Ectodermal cell (in vitro differentiated cells): ENCODE results near the gene CD200R1.
"Not testable (repeated sequence)": the region's sequence is repeated elsewhere in the genome, so short reads cannot be mapped to it uniquely, and the experiment has no call there.

Experiments used
- H3K27ac ChIP-seq: 2 replicates; pipeline ENCODE4 v1.7.0; 2013; ENCODE audit warnings: mild to moderate bottlenecking, low read depth, low read length; ENCODE audit not compliant: insufficient read depth, poor library complexity, severe bottlenecking
- H3K27me3 ChIP-seq: 2 replicates; pipeline ENCODE4 v1.7.0; 2013; ENCODE audit warnings: mild to moderate bottlenecking, low read length; ENCODE audit not compliant: insufficient read depth, control insufficient read depth, poor library complexity, severe bottlenecking
- H3K36me3 ChIP-seq: one replicate; pipeline ENCODE4 v1.7.0; 2013; ENCODE audit warnings: low read length; ENCODE audit not compliant: control insufficient read depth, insufficient read depth
- H3K4me1 ChIP-seq: one replicate; pipeline ENCODE4 v1.7.0; 2013; ENCODE audit warnings: low read length; ENCODE audit not compliant: control insufficient read depth, insufficient read depth
- H3K4me3 ChIP-seq: 2 replicates; pipeline ENCODE4 v1.7.0; 2013; ENCODE audit warnings: low read depth, low read length, control low read depth; ENCODE audit not compliant: insufficient read depth
- H3K9me3 ChIP-seq: 2 replicates; pipeline ENCODE4 v1.7.0; 2013; ENCODE audit warnings: mild to moderate bottlenecking, low read length, moderate library complexity; ENCODE audit not compliant: control insufficient read depth
- WGBS, 2 experiments: methylation state at CpG; one replicate each; pipeline ENCODE4 v1.1.7; 2013; ENCODE audit warnings: missing lambda C conversion rate in 2 of 2; 5-methylcytosine and 5-hydroxymethylcytosine counted together

The CD200R1 gene

DNA sequence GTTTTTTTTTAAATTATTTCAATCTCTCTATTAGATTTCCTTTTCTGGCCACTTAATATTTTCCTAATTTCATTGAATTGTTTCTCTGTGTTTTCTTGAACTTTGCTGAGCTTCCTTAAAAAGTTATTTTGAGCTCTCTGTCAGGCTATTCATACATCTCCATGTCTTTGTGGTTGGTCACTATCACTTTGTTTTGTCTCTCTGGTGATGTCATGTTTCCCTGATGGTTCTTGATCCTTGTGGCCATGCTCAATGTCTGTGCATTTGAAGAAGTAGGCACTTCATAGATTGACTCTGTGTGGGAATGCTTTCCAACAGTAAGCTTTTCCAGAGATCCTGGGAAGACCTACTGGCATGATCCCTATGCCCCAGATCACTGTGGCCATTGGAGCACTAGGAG, 18.6 kb downstream of the CD200R1 start:
- H3K27me3 ChIP-seq, result no peaks in the 10 kb centered on the region
- no peaks in the 10 kb centered on the region for H3K9me3 ChIP-seq
- H3K4me1 ChIP-seq, result no peaks in the 10 kb centered on the region
- H3K36me3 ChIP-seq, result no peaks in the 10 kb centered on the region
- no peak overlapping the region for H3K4me3 ChIP-seq
- H3K27ac ChIP-seq, result no peak overlapping the region

DNA sequence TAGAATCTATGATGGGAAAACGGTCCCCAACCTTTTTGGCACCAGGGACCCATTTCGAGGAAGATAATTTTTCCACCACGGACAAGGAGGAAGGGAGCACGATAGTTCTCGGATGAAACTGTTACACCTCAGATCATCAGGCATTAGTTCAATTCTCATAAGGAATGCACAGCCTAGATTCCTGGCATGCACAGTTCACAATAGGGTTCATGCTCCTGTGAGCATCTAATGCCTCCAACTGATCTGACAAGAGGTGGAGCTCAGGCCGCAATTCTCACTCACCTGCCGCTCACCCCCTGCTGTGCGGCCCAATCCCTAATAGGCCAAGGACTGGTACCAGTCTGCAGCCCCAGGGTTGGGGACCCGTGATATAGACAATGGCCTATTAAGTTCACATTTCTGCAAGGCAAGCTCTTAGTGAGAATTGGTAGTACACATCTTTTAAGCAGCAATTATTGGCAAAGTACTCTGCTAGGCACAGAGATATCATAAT, 26.5 kb downstream of the CD200R1 start:
- WGBS, 2 experiments, result 86 to 89% methylated on average over 9 of the region's 9 CpGs

DNA sequence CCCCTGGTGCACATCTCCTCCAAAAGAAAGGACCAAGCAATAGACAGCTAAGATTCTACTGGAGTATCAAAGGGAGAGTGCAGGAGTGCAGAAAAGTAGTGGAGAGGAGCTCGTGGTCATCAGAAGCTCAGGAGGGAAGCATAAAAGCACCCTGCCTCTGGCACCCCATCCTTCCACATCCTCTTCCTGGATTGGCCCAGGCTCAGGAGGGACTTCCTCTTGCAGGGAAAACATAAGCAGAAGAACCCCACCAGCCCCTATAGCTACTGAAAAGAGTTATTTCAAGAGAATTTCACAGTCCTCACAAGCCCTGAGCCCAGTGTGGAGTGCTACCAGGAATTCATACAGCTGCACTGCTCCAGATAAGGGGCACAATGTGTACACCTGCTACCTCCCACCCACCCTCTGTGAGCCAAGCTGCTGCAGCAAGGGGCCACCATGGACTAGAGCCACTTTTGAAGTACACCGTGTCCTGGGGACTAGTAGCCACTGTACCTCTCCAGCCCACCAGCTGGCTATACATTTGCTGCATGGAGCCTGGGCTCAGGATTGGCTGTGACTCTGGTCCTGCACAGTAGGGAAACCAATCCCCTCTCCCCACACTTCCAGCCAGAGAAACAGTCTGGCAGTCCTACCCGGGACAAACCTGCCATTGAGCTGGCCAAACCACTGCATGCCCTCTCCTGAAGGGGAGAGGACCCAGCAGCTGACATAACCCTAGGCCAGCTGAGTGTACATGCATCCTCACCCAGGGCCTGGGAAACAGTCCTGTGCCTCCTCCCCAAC, 43.0 kb downstream of the CD200R1 start:
- Histone ChIP-seq H3K9me3 (no peaks in the 10 kb centered on the region), H3K27me3 (no peaks in the 10 kb centered on the region), H3K27ac (no peak overlapping the region), H3K36me3 (no peaks in the 10 kb centered on the region), H3K4me1 (no peaks in the 10 kb centered on the region), H3K4me3 (no peak overlapping the region)
- WGBS, 2 experiments, result 90 to 91% methylated on average over 3 of the region's 3 CpGs

More for the DNA sequence above, 26.5 kb downstream of the CD200R1 start:
- no peak overlapping the region for H3K4me3 ChIP-seq
- H3K36me3 ChIP-seq, result no peaks in the 10 kb centered on the region
- no peaks in the 10 kb centered on the region for H3K27me3 ChIP-seq
- H3K4me1 ChIP-seq, result no peaks in the 10 kb centered on the region
- H3K27ac ChIP-seq, result no peak overlapping the region
- H3K9me3 ChIP-seq, result no peaks in the 10 kb centered on the region

DNA sequence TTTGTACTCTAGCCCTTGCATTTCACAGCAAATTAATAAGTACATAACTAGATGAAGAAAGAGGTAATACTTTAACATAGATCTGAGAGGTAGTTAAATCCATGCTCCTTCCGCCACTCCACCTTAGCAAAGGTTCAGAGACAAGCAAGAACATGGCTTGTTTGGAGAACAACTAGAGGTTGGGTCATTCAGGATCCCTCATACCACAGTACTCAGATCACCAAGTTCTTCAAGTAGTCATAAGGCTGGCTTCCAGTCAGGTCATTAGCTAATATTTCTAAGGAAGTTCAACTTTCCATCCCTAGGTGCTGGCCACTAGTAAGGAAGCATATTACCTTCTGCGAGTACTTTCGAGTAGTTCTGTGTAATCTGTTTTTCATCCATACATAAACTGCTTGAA, 44.1 kb downstream of the CD200R1 start:
- WGBS, 2 experiments, result 95 to 100% methylated on average over 1 to 3 of the region's 3 CpGs

DNA sequence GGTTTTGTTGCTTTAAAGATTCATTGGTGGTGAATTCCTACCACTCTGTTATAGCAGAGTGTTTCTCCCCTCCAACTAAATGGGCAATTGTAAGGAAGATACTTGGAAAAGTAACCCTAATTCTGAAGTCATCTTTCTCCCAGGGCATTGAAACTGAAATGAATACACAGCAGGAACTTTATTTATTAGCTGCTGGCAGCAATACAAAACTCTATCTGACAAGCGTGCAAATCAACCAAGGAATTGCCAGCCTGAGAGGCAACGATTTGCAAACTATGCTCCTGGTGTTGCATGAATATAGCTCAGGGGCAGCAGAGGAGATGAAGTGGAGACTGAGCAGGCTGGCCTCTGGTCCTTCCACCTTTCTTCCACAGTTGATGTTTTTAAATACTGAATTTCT, 48.9 kb downstream of the CD200R1 start:
- no peak overlapping the region for H3K27ac ChIP-seq
- H3K4me3 ChIP-seq, result no peak overlapping the region
- 77 to 84% methylated on average over 2 of the region's 2 CpGs for WGBS, 2 experiments
- H3K4me1 ChIP-seq, result no peaks in the 10 kb centered on the region
- no peaks in the 10 kb centered on the region for H3K9me3 ChIP-seq
- H3K27me3 ChIP-seq, result no peaks in the 10 kb centered on the region
- H3K36me3 ChIP-seq, result no peaks in the 10 kb centered on the region

More for the DNA sequence above, 44.1 kb downstream of the CD200R1 start:
- no peaks in the 10 kb centered on the region for H3K9me3 ChIP-seq
- H3K4me1 ChIP-seq, result no peaks in the 10 kb centered on the region
- no peaks in the 10 kb centered on the region for H3K27me3 ChIP-seq
- no peak overlapping the region for H3K4me3 ChIP-seq
- H3K27ac ChIP-seq, result no peak overlapping the region
- no peaks in the 10 kb centered on the region for H3K36me3 ChIP-seq

DNA sequence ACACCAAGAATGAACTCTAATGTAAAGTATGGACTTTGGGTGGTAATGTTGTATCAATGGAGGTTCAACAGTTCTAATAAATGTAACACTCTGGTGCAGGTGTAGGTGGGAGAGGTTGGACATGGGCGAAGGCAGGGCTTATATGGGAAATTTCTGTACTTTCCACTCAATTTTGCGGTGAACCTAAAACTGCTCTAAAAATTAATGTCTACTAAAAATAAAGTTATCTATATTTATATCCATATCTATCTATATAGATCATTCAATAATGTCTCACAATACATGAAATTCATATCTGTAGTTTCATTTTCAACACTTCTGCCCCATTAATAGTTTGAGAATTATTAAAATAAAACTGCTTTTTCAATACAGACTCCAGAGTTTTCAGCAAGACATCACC, 49.3 kb downstream of the CD200R1 start:
- no peaks in the 10 kb centered on the region for H3K27me3 ChIP-seq
- WGBS, 2 experiments, result 80 to 100% methylated on average over 1 to 2 of the region's 2 CpGs
- H3K9me3 ChIP-seq, result no peaks in the 10 kb centered on the region

DNA sequence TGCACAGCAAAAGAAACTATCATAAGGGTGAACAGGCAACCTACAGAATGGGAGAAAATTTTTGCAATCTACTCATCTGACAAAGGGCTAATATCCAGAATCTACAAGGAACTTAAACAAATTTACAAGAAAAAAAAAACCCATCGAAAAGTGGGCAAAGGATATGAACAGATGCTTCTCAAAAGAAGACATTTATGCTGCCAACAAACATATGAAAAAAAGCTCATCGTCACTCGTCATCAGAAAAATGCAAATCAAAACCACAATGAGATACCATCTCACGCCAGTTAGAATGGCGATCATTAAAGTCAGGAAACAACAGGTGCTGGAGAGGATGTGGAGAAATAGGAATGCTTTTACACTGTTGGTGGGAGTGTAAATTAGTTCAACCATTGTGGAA, 55.4 kb downstream of the CD200R1 start:
- not testable (repeated sequence) for H3K36me3 ChIP-seq, H3K27ac ChIP-seq, H3K4me1 ChIP-seq, H3K9me3 ChIP-seq, H3K4me3 ChIP-seq, H3K27me3 ChIP-seq
- 89 to 96% methylated on average over 5 of the region's 5 CpGs for WGBS, 2 experiments

More for the DNA sequence above, 49.3 kb downstream of the CD200R1 start:
- no peaks in the 10 kb centered on the region for H3K36me3 ChIP-seq
- no peak overlapping the region for H3K27ac ChIP-seq
- H3K4me3 ChIP-seq, result no peak overlapping the region
- no peaks in the 10 kb centered on the region for H3K4me1 ChIP-seq

DNA sequence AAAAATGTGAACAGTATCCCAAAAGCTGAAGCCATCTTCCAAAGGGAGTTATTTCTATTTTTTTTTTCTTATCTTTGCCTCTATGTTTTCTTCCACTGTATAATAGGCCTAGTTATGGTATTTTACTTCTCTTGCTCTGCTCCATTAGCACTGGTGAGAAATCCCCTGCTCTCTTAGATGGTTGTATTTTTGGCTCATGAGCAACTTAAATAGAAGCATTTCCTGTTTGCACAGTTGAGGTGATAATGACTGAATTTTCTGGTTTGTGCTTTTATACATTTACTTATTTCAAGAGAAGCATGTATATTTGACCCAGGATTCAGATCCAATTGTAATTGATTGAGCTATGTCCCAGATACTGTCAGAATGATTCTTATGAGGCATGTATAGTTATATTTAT, 66.7 kb downstream of the CD200R1 start:
- Histone ChIP-seq H3K27me3 (no peaks in the 10 kb centered on the region), H3K27ac (no peak overlapping the region), H3K36me3 (no peaks in the 10 kb centered on the region), H3K4me1 (no peaks in the 10 kb centered on the region), H3K9me3 (no peaks in the 10 kb centered on the region), H3K4me3 (no peak overlapping the region)

DNA sequence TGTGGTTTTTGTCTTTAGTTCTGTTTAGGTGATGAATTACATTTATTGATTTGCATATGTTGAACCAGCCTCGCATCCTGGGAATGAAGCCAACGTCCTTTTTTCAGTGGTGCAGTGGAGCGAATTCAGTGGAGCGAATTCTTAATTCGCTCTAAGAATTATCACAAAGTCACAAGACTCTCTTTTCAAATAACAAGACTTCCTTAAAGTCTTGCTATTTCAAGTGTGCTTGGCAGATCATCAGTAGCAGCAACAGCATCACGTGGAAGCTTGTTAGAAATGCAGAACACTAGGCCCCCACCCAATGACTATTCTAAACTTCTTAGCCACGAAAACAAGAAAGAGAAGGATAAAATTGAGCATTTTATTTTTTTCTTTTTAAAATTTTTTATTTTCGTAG, 70.1 kb downstream of the CD200R1 start:
- Histone ChIP-seq H3K9me3 (no peaks in the 10 kb centered on the region), H3K27me3 (no peaks in the 10 kb centered on the region), H3K4me1 (no peaks in the 10 kb centered on the region), H3K36me3 (no peaks in the 10 kb centered on the region), H3K27ac (no peak overlapping the region), H3K4me3 (no peak overlapping the region)
- WGBS, 2 experiments, result 92 to 96% methylated on average over 7 to 8 of the region's 8 CpGs

DNA sequence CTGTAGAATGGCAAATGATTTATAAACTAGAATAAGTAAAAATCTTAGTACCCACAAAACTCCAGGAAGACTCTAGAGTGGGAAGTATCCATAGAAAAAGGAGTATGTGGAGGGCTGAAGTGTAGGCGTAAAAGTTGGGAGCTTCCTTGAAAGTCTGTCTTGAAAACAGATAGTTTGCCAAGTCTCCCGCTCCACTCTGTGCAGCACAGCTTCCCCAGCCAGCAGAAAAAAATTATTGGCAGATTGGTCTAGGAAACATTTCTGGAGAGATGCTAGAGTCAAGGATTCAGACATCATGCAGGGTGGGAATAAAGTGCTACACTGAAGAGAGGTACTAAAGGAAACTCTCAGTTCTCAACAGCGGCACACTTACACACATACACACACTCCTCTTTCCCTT, 74.8 kb downstream of the CD200R1 start:
- Histone ChIP-seq H3K27me3 (no peaks in the 10 kb centered on the region), H3K4me1 (no peaks in the 10 kb centered on the region), H3K36me3 (no peaks in the 10 kb centered on the region), H3K9me3 (no peaks in the 10 kb centered on the region), H3K27ac (no peak overlapping the region), H3K4me3 (no peak overlapping the region)
- 94 to 96% methylated on average over 3 of the region's 3 CpGs for WGBS, 2 experiments
